NCI-H1105 (cell line): ENCODE measurements around the gene ZMYND8.

Experiments
- DNase-seq: peaks from one replicate; lab custom pipeline; 2025; lab: John Stamatoyannopoulos, UW

The ZMYND8 gene

DNA sequence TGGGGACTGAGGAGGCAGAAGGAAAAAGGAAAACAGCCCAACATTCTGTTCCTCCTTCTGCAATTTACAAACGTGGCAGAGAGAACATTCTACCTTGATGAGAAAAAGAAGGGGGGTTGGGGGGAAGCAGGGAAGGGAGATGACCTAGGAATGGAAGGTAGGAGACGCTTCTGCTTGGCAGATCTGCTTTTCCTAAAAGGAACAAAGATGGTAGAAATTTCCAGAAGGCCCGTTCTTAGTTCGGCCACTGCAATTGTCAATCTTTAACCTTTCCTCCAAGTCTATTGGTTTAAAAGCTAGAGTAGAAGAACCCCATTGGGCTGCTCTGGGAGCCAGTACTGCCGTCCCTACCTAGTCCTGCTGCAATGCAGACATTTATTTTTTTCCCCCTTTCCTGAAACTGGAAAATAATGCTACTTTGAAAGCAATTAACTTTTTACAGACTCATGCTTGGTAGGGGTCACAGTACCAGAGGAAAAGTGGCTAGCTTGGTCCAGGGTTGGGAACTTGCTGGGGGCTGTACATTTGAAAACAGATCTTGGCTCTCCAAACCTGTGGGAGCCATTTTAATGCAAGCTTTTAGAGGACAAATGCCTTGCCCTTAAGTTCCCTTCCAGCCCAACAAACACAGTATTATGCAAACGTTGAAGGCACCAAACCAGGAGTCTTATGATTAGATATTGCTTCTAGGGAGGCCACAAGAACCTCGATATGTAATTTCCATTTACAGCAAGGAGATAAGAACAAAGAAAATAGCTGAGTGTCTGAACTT, 2.6 kb downstream of the ZMYND8 start:
- DNase-seq: no peak

GRCh38 chr20:47353239-47353691, 3.2 kb downstream of the ZMYND8 start:
- peak; percentile 55 for DNase-seq

- DNase-seq: peak; percentile 43
Measured at GRCh38 chr20:47352332-47353238, 3.9 kb downstream of the ZMYND8 start.

DNA sequence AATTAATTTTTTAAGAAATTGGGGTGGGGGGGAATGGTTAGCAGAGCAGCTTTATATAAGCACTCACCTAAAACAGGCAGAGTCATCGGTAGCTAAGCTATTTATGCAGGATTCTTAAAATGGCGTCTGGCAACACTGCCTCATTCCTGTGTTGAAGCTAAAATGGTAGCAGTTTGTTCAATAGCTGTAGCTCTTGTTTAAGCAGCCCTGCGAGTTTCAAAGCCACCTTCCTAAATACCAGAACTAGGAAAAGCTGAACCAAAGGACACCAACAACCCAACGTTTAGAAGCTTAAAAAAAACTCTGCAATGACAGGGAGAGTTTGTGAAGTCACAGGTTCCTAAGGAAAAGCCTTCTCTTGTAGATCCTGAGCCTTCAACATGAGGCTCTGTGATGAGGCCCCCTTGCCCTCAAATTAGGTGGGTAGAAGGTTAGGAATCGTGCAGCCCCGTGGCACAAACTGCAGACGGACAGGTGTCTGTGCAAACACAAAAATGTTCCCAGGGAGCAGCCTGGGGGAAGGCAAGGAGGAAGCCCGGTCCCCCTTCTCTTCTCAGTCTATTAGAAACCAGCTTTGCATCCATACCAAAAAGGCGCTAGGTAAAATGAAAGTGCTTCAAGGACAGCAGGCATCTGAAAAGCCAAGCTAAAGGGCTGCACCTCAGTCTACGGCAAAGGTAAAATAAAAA, 4.7 kb downstream of the ZMYND8 start:
- DNase-seq: peak; percentile 54

GRCh38 chr20:47350691-47351545, 5.6 kb downstream of the ZMYND8 start:
- DNase-seq: no peak

DNA sequence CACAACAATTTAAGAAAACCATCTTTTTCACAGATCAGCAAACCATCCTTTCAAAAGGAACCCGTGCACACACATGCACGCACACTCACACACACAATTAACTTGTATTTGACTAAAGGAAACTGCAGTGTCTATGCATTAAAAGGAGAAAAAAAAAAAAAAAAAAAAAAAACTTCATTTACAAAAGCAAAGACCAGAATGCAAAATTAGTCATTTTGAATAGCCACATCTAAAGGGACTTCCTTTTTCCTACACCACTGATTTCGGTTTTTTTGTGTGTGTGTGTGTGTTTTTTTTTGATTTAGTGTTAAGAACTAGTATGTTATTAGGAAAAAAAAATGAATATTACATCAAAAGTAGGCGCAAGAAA, 6.3 kb downstream of the ZMYND8 start:
- DNase-seq: no peak

GRCh38 chr20:47349365-47350180, 6.9 kb downstream of the ZMYND8 start:
- no peak for DNase-seq

DNA sequence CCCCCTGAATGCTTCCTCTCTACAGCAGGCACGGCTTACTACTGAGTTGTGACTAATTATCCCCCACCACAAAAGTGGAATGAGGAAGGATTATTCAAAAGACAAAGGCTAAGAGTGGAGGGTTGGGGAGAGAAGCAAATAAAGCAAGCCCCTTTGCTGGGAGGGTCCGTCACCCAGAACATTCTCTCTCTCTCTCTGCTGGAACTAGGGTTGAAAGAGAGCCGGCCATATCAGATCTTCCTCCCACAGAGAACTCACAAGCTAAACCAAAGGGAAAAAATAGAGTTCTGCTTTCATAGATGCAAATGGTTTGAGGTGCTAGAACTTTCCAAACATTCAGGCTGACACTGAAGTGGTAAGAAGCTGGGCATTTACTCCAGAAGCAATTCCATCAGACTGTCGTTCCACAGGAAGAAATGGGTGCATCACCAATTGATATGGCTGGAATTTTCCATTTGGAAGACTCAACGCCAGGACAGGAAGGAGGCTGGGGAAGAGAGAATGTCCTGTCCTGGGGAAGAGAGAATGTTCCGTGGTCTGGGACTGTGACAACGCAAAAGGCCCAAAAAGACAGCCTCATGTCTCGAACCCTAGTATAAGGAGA, 7.9 kb downstream of the ZMYND8 start:
- no peak for DNase-seq

GRCh38 chr20:47347661-47348435, 8.7 kb downstream of the ZMYND8 start:
- no peak for DNase-seq

DNA sequence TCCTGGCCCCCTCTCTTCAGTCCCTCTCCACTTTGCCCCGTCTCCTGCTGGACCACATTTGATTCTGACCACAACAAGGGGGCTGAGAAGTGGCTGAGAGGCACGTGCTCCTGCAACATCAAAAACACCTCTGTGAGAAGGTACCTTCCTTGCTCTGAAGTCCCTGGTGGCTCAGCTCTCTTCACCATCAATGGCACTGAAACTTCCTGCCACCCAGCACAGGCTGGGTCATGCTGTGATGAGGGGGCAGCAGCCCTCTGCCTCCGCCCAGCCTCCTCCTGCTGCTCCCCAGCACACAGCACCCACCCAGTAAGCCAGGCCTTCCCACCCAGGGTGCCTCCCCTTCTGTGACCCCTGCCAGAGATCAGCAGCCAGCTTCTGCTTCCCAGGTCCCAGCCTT, 10.3 kb downstream of the ZMYND8 start:
- no peak for DNase-seq

- no peak for DNase-seq
Measured at GRCh38 chr20:47345214-47345613, 11.3 kb downstream of the ZMYND8 start.

DNA sequence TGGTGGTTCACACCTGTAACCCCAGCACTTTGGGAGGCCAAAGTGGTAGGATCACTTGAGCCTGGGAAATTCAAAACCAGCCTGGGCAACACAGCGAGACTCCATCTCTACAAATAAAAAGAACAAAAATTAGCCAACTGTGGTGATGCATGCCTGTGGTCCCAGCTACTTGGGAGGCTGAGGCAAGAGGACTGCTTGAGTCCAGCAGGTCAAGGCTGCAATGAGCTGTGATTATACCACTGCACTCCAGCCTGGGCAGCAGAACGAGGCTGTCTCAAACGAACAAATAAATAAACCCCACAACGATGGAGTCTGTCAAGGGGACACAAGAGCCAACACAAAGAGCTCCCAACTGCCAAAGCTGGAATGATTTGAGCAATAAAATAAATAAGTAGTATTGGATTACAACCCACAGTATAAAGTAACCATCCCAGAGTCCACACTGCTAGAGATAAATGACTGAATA, 13.5 kb downstream of the ZMYND8 start:
- no peak for DNase-seq

DNA sequence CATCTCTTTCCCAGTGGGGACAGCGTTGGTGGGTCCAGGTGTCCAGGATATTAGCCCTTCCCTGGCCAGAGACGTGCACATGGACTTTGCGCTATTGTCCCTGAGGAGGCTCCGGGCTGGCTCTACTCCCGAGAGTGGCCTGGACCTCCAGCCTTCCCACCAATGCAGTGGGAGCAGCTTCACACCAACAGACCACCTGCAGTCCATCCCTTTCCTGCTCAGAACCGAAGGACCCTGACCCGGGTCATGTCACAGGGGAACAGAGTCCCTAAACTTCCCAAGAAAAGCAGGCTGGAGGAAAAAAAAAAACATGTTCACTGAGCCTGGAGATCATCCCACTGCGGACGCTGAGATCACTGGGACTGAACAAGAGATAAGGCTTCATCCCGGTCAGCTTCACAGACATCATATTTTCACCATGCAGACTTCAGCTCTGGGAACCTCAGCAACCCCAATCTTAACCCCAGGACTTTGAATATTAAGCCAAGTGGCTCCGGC, 18.3 kb downstream of the ZMYND8 start:
- no peak for DNase-seq

- no peak for DNase-seq
Measured at GRCh38 chr20:47337413-47337812, 19.1 kb downstream of the ZMYND8 start.

- DNase-seq: no peak
Measured at GRCh38 chr20:47336129-47336754, 20.3 kb downstream of the ZMYND8 start.

DNA sequence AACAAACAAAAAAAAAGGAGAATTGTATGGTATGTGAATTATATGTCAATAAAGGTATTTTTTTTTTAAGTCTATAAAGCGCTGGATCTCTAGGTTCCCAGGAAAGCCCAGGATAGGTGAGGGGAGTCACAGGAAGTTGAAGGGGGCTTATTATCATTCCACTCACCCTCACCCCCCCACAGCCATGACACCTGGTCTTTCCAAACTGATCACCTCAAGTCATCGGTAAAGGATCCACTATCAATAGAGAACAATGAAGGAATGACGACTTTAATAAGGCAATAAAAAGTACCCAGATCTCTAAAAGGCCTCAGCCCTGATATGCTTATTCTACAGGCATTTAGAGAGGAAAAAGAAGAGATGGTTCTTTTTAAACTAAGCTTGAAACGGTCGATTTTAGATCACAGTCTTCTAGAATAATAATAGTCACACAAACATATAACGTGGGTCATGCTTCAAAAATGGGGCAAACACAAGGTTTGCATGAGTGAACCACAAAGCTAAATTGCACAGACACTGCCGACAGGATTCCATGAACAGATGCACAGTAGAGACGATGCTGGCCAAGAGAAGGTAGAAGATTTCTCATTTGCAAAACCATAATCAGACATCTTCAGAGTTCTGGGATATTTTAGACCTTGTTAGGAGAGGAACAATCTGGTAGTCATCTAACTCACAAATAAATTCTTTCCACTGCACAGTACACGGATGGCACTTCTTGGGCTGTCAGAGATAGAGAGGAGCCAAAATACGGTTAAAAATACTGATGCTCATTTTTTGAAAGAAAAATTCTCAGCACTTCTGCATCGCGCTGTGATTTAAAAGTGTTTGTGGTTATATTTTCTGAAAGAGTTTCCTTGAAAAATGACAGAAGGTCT, 21.0 kb downstream of the ZMYND8 start:
- DNase-seq: no peak

DNA sequence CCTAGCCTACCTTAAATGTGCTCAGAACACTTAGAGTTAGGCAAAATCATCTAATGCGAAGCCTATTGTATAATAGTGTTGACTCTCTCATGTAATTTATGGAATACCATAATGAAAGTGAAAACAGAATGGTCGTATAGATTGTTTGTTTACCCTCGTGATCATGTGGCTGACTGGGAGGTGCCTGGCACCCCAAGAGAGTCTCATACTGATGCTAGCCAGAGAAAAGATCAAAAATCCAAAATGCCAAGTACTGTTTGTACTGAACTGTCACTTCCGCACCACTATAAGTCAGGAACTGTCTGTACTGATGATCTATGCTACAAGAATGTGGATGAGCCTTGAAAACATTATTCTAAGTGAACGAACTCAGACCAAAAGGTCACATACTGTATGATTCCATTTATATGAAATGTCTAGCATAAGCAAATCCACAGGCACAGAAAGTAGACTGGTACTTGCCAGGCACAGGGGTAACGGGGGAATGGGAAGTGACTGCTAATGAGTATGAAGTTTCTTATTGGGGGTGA, 22.4 kb downstream of the ZMYND8 start:
- DNase-seq: no peak
